Suprapubic skin (tissue), 4 donors: Measurements from ENCODE around the gene UBE3A. TPM values are rescaled to one million over a fixed set of nuclear protein-coding genes. Genes with fewer than 3 reads are reported as not detected.

Source experiments
- DNase-seq, 2 donors: peaks; one replicate each; pipeline ENCODE4 v3.0.0-alpha.2; 2019; ENCODE audit warnings: low spot score in 2 of 2
- H3K27ac ChIP-seq: fragments of 200-600 bp; sonication (generic); one replicate; pipeline ENCODE4 v1.5.1; 2019
- H3K27me3 ChIP-seq: fragments of 200-600 bp; sonication (generic); one replicate; pipeline ENCODE4 v1.5.1; 2019
- H3K36me3 ChIP-seq: fragments of 200-600 bp; sonication (generic); one replicate; pipeline ENCODE4 v1.5.1; 2019
- H3K4me1 ChIP-seq: fragments of 200-600 bp; sonication (generic); one replicate; pipeline ENCODE4 v1.5.1; 2019
- H3K4me3 ChIP-seq: fragments of 200-600 bp; sonication (generic); one replicate; pipeline ENCODE4 v1.5.1; 2019; ENCODE audit warnings: mild to moderate bottlenecking
- H3K9me3 ChIP-seq: fragments of 200-600 bp; sonication (generic); one replicate; pipeline ENCODE4 v1.5.1; 2019
- EP300 ChIP-seq: sonication (generic); formaldehyde crosslinking; IDR thresholded peaks from one replicate; pipeline ENCODE4 v1.6.1; 2017; ENCODE audit warnings: antibody characterized with exemption
- POLR2A ChIP-seq, 2 donors: fragments of 450-650 bp; IDR thresholded peaks; one replicate each; pipeline ENCODE4 v1.6.1; 2017; ENCODE audit warnings: antibody characterized with exemption in 2 of 2, mild to moderate bottlenecking in 2 of 2, moderate library complexity in 2 of 2
- POLR2AphosphoS5 ChIP-seq, 3 donors: sonication (generic); formaldehyde crosslinking; IDR thresholded peaks; one replicate each; pipeline ENCODE4 v1.6.1; 2017; ENCODE audit warnings: antibody characterized with exemption in 3 of 3
- WGBS: methylation state at CpG from one replicate; pipeline ENCODE4 v1.1.5; 2018; 5-methylcytosine and 5-hydroxymethylcytosine counted together
- total RNA-seq, 4 donors: library from RNA; depleted of rRNA; stranded (reverse); fragments of >200 nt; gene quantifications; one replicate each; pipeline ENCODE4 v1.1.0, GENCODE V29; 2016
- TF ChIP-seq, protein P1 (sequence below), 2 donors: fragments of 200-600 bp in 1 of 2; fragments of 450-650 bp in 1 of 2; sonication (generic) in 1 of 2; IDR thresholded peaks; one replicate each; pipeline ENCODE4 v1.5.1; 2016 to 2019; ENCODE audit warnings: antibody characterized with exemption in 2 of 2, mild to moderate bottlenecking in 1 of 2, moderate library complexity in 1 of 2

The UBE3A gene
- total RNA-seq, 4 donors from 2014 or later: 64.0 to 100 (median 85.0) TPM

DNA sequence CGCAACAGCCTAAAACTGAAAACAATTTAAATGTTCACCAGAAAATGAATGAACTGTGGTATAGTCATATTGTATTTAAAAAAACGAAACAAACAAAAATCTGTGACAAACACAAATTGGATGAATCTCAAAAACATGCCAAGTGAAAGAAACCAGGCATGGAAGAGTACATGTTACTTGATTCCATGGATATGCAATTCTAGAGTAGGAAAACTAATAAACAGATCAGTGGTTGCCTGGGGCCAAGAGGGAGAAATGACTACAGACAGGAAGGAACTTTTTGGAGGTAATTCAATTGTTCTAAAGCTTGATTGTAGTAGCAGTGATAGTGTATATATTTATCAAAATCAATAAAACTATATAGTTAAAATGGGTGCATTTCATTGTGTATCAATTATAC, 16.8 kb downstream of the UBE3A start:
- WGBS: 67% methylated on average over 2 of the region's 2 CpGs

DNA sequence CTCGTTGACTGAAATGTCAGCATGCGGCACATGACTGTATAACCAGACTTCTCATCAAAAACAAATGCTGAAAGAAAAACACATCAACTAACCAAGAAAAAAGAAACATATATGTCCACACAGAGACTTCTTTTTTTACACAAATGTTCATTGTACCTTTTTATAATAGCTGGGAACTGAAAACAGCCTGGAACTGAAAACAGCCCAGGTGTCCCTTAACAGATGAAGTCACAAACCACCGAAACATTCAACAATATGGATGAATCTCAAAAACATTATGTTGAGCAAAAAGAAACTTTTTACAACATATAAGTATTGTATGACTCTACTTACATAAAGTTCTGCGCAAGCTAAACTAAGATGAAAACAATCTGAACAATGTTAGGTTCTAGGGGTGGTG, 20.6 kb downstream of the UBE3A start:
- no peak for DNase-seq
- WGBS: 70% methylated on average over 4 of the region's 4 CpGs
- TF ChIP-seq EP300 (no peak), POLR2AphosphoS5 (IDR thresholded peaks at IDR 0.05) (no peak), POLR2A (IDR thresholded peaks at IDR 0.05) (no peak)
- TF ChIP-seq, protein P1, sequence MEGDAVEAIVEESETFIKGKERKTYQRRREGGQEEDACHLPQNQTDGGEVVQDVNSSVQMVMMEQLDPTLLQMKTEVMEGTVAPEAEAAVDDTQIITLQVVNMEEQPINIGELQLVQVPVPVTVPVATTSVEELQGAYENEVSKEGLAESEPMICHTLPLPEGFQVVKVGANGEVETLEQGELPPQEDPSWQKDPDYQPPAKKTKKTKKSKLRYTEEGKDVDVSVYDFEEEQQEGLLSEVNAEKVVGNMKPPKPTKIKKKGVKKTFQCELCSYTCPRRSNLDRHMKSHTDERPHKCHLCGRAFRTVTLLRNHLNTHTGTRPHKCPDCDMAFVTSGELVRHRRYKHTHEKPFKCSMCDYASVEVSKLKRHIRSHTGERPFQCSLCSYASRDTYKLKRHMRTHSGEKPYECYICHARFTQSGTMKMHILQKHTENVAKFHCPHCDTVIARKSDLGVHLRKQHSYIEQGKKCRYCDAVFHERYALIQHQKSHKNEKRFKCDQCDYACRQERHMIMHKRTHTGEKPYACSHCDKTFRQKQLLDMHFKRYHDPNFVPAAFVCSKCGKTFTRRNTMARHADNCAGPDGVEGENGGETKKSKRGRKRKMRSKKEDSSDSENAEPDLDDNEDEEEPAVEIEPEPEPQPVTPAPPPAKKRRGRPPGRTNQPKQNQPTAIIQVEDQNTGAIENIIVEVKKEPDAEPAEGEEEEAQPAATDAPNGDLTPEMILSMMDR (IDR thresholded peaks at IDR 0.05): no peak
- H3K4me1 ChIP-seq: peaks cover 8% of the 10 kb centered on the region
- no peak overlapping the region for H3K4me3 ChIP-seq
- H3K36me3 ChIP-seq: no peaks in the 10 kb centered on the region
- H3K27me3 ChIP-seq: no peaks in the 10 kb centered on the region
- H3K9me3 ChIP-seq: no peaks in the 10 kb centered on the region
- H3K27ac ChIP-seq: no peak overlapping the region

More for the DNA sequence above, 16.8 kb downstream of the UBE3A start:
- DNase-seq: no peak
- H3K9me3 ChIP-seq: no peaks in the 10 kb centered on the region
- peaks cover 12% of the 10 kb centered on the region for H3K4me1 ChIP-seq
- no peaks in the 10 kb centered on the region for H3K36me3 ChIP-seq
- H3K27ac ChIP-seq: no peak overlapping the region
- no peak overlapping the region for H3K4me3 ChIP-seq
- H3K27me3 ChIP-seq: no peaks in the 10 kb centered on the region
- TF ChIP-seq EP300 (no peak), POLR2A (IDR thresholded peaks at IDR 0.05) (no peak), POLR2AphosphoS5 (IDR thresholded peaks at IDR 0.05) (no peak)

DNA sequence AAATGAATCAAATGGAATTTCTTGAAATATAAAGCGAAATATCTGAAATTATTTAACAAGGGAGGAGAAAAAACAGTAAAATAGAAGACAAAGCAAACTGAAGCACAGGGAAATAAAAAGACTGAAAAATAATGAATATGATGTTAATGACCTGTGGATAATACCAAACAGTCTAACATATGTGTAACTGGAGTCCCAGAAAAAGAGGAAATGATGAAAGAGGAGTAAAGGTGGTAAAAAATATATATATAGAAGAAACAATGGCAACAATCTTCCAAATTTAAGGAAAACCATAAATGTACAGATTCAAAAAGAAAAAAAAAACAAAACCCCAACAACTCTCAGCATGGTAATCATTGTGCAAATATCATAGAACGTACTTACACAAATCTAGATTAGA, 21.2 kb downstream of the UBE3A start:
- WGBS: 99% methylated on average over 2 of the region's 2 CpGs
- no peaks in the 10 kb centered on the region for H3K27me3 ChIP-seq
- no peak overlapping the region for H3K4me3 ChIP-seq
- no peaks in the 10 kb centered on the region for H3K36me3 ChIP-seq
- TF ChIP-seq POLR2A (IDR thresholded peaks at IDR 0.05): no peak
- no peak for TF ChIP-seq EP300
- TF ChIP-seq POLR2AphosphoS5 (IDR thresholded peaks at IDR 0.05): no peak
- TF ChIP-seq, protein P1 (IDR thresholded peaks at IDR 0.05): no peak
- H3K9me3 ChIP-seq: no peaks in the 10 kb centered on the region
- peaks cover 8% of the 10 kb centered on the region for H3K4me1 ChIP-seq
- H3K27ac ChIP-seq: no peak overlapping the region
- no peak for DNase-seq

DNA sequence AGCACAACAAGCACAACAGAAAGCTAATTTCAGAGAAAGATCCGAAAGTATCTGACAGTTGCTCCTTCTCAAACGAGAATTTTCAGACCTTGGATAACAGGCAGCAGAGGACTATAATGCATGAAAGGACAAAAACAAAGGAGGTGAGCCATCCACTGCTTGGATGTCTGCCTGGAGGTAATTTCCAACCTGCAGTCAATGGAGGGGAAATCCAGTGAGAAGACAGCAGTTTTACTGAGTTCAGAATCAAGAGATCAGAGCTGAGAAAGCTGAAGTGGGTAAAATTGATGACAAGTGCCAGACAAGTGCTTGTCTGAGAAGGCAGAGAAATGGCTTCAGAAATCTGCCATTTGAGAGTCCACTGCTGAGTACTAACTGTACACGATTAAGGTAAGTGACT, 22.1 kb downstream of the UBE3A start:
- DNase-seq: no peak
- Histone ChIP-seq H3K36me3 (no peaks in the 10 kb centered on the region), H3K9me3 (no peaks in the 10 kb centered on the region), H3K4me1 (peaks cover 8% of the 10 kb centered on the region), H3K27ac (no peak overlapping the region), H3K27me3 (no peaks in the 10 kb centered on the region), H3K4me3 (no peak overlapping the region)
- TF ChIP-seq POLR2AphosphoS5 (IDR thresholded peaks at IDR 0.05): no peak
- TF ChIP-seq, protein P1 (IDR thresholded peaks at IDR 0.05): no peak
- no peak for TF ChIP-seq POLR2A (IDR thresholded peaks at IDR 0.05)
- TF ChIP-seq EP300: no peak
- 53% methylated on average over 3 of the region's 3 CpGs for WGBS

DNA sequence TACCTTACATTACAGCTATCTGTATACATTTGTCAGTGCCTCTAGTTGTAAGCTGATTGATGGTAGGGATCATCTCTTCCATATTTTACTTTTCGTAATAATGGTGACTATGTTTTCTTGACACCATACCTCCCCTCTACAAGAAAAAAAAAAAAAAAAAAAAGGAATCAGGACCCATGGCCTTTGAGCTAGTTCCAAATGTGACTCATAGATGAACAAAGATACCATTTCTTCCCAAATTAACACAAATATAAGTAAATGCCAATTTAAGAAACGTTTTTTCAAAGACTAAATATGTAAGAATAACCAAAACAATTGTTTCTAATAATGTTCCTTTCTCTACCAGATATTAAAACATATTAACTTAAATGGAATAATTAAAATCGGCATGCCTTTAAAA, 23.1 kb downstream of the UBE3A start:
- Histone ChIP-seq H3K36me3 (no peaks in the 10 kb centered on the region), H3K27me3 (no peaks in the 10 kb centered on the region), H3K4me1 (peaks cover 12% of the 10 kb centered on the region), H3K4me3 (no peak overlapping the region), H3K27ac (no peak overlapping the region), H3K9me3 (no peaks in the 10 kb centered on the region)
- DNase-seq: no peak
- WGBS: 73% methylated on average over 3 of the region's 3 CpGs
- TF ChIP-seq POLR2AphosphoS5 (IDR thresholded peaks at IDR 0.05) (no peak), EP300 (no peak), POLR2A (IDR thresholded peaks at IDR 0.05) (no peak)
- TF ChIP-seq, protein P1 (IDR thresholded peaks at IDR 0.05): no peak

DNA sequence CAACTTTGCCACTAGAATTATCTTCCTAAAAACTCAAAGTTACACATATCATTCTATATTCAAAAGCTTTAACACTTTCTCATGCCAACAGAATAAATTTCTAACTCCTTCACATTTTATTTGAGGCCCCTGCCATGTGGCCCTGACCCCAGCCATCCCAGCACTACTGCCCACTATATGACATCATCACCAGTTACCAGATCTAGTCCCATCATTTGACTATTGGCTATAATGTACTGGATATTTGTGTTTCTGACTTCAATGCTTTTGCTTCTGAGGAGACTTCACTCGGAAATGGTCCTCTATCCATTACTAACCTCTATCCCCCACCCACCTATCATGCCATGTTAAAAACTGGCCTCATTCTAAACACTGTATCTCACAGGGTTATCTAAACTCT, 23.6 kb downstream of the UBE3A start:
- WGBS: 100% methylated on average over 1 of the region's 1 CpG
- H3K36me3 ChIP-seq: no peaks in the 10 kb centered on the region

More for the DNA sequence above, 23.6 kb downstream of the UBE3A start:
- Histone ChIP-seq H3K4me1 (peaks cover 17% of the 10 kb centered on the region), H3K27ac (no peak overlapping the region), H3K4me3 (no peak overlapping the region), H3K9me3 (no peaks in the 10 kb centered on the region), H3K27me3 (no peaks in the 10 kb centered on the region)
- no peak for DNase-seq
- no peak for TF ChIP-seq EP300
- TF ChIP-seq, protein P1 (IDR thresholded peaks at IDR 0.05): no peak
